ENCODE results near the gene HS1BP3.

The HS1BP3 gene

DNA sequence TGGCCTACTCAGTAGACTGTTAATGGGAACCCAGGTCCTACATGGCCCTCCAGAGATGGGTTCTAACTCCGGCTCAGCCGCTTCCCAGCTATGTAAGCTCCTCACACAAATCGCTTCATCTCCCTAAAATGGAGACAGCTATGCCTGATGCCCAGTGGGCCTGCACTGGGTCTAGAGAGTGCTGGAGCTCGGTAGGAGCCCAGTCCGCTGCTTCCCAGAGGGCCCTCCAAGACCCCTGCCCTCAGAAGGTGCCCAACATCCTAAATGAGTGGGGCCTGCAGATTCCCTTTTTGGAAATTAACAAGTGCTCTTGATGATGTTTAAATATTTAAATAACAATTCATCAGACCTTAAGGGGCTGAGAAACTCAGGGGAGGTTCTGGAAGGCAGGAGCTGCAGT is 47.1 kb downstream of the HS1BP3 start:
- DNase-seq (ENCODE audit: low read depth in 1 of 2, low spot score in 1 of 2) = no peak

DNA sequence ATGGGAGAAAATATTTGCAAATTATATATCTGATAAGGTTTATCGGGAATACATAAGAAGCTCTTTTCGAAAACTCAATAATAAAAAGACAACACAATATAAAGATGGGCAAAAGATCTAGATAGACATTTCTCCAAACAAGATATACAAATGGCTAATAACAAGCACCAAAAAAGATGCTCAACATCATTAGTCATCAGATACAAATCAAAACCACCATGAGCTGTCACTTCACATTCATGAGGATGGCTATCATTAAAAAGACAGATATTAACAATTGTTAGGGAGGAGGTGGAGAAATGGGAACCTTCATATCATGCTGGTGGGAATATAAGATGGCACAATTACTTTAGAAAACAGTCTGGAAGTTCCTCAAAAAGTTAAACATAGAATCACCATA is 48.1 kb downstream of the HS1BP3 start:
- DNase-seq (ENCODE audit: low read depth in 1 of 2, low spot score in 1 of 2) = no peak

DNA sequence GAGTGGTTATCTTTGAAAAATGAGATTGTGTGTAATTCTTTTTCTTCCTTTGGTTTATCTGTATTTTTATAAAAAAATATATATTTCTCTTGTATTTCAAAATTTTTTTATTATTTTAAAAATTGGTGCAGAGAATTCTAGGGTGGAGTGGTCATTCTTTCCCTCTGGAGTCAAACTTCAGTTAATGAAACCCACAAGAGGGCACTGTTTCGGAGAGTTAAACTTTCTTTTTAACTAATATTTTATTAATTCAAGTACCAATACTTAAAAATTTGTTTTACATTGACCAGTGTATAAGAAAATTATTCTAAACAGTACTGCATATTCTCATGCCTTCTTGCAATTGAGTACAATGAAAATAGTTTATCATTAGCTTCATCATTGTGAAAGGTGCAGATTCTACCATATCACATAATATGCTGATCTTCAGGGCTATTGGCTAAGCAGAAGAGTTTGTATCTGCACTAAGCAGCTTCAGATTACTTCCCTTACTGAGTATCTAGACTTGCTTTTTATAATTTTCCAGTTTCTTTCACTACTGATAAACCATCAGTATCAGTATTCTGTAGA is 50.1 kb downstream of the HS1BP3 start:
- DNase-seq (ENCODE audit: low read depth in 1 of 2, low spot score in 1 of 2) = no peak

DNA sequence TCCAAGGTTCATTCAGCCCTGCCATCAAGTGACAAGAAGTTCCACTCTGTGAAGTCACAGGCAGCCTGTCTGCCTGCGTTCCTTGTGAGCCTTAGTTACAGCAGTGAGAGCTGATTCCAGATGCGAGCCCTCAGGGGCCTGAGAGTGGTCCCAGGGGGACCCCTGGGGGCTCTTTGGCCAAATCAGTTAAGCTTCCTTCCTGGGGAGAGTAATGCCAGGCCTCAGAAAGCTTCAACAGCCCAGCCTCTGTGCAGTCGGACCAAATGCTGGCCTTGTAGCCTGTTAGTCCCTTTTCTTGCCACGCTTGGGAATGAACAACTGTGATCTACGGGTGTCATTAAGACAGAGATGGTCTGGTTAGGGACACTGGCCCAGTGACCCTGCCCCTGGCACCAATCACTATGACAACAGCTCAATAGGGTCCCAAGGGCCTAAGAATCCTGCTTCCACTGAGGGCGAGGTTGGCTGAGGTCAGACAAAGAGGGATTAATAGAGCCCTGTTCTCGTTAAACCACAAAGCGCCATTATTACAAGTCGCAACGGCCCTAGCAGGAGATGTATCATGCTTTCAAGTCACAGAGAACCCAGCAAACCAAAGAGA is 50.9 kb downstream of the HS1BP3 start:
- no peak for DNase-seq (ENCODE audit: low read depth in 1 of 2, low spot score in 1 of 2)

DNA sequence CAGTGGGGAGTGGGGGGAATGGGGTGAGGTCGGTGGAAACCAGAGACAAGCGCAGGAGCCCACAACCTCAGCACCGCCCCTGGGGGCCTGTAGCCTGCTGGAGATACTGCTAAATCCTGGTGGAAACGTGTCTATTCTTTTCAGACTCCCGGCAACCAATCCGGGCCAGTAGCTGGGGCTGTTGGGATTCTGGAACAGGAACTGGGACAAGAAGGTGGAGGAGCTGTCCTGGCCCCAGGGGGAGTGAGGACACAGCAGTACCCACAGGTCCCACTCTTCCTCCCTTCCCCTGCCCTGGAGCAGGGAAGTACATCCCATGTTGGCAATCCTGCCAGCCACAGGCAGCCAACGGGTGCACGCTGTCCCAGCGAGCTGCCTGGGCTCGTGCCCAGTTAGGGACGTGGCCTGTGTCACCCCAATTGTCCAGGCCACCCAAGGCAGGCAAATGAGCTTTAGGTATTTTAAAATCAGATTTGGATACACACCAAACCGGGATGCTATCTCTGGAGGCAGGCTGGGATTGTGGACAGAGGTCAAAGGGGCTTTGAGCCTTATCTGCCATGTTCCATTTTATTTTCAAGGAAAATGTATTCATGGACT is 51.8 kb downstream of the HS1BP3 start:
- DNase-seq (ENCODE audit: low read depth in 1 of 2, low spot score in 1 of 2) = no peak

DNA sequence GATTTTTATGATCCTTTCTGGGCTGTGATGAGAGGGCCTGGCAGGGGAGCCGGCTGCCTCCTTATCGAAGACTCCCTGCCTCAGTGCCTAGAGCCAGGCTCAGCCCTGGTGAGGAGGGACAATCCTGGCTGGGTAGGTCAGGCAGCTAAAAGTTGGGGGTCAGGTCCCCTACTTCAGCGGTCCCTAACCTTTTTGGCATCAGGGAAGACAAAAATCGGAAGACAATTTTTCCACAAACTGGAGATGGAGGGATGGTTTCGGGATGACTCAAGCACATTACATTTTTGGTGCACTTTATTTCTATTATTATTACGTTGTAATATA is 53.1 kb downstream of the HS1BP3 start:
- no peak for DNase-seq (ENCODE audit: low read depth in 1 of 2, low spot score in 1 of 2)

DNA sequence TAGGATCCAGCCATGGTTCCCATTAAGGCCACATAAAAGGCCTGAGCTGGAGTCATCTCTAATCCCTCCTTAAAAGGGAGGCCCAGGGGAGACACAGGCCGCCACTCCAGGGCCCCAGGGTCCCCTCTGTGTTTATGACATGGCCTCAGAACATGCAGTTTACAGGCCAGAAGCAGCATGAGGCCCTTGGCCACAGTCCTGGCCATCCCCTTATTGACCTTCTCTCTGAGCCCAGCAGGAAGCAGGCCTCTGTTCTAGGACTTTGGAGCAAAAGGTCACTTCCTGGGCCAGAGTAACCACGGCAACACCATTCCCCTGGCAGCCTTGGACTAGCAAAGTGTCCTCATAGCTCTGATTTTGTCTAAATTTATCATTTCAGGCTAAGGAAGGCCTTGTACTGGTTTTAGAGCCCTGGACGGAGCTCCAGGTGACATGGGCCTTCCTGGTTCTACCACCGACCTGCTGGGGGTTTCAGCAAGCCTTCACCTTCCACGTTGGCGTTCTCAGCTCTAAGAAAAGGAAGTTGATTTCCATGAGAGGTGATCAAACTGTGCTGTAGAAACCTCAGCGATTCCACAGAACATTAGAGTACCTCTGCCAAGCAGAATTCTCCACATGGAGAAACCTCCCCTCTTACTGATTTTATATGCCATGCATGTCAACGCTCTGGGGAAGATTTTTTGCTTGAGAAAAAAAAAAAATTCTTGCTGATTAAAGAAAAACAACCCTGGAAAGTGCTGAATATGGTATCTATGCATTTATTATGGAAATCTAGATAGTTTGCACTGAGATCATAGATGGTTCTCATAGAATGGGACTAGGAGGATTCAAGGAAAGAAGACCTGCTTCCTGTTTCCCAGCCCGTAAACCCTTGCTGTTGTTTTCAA is 53.7 kb downstream of the HS1BP3 start:
- no peak for DNase-seq (ENCODE audit: low read depth in 1 of 2, low spot score in 1 of 2)

DNA sequence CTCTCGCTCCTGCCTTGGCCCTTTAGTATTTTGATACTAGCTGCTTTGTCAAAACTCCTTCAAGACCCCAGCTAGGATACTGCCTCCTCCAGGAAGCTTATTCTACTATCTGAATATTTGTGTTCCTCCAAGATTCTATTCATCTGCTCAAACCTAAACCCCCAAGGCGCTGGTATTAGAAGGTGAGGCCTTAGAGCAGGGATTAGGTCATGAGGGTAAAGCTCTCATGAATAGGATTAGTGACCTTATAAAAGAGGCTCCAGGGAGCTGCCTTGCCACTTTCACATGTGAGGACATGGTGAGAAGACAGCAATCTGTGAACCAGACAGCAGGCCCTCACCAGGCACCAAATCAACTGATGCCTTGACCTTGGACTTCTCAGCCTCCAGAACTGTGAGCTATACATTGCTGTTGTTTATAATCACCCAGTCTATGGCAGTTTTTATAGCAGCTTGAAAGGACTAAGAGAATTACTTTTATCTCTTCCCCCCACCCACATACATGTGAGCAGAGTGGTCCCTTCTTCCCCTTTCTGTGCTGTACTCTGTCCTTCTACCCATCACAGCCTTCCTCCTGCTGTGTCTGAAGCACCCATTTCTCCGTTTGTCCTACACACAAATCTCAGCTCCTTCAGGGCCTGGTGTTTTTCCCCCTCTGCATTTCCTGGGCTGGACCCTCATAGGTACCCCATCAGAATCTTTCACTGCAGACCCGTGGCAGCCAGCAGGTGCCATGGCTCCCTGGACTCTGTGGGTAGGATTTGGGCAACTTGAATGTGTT is 54.5 kb downstream of the HS1BP3 start:
- no peak for DNase-seq (ENCODE audit: low read depth in 1 of 2, low spot score in 1 of 2)

DNA sequence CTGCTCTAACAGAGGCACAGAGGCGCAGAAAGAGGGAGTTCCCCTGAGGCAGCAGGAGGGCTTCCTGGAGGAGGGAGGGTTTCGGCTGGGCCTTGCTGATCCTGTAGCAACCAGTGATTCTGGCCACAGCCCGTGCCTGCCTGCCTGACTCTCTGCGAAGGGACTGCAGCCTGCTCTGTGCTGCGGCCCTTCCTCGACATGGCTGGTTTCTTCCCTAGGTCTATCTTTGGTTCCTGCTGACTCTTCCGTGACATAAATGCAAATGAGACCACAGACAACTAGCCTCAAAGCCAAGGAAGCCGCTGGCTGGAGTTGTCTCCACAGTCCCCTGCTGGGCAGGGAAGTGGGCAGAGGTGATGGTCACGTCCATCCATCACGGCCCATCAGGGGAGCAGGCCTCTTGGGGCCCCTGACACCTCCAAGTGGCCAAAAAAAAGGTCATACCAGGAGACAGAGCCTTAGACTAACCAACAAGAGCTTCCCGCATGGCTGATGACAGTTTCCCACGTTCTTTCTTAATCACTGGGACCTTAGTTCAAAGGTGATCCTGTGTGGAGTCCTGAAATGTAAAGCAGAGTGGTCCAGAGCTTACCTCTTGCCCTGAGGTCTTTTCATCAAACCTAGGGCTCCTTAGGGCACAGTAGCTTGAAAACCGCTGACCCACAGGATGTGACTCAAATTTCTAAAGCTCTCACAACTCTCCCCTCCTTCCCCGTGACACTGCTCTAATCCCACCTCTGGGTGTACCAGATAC is 55.3 kb downstream of the HS1BP3 start:
- DNase-seq (ENCODE audit: low read depth in 1 of 2, low spot score in 1 of 2) = no peak

DNA sequence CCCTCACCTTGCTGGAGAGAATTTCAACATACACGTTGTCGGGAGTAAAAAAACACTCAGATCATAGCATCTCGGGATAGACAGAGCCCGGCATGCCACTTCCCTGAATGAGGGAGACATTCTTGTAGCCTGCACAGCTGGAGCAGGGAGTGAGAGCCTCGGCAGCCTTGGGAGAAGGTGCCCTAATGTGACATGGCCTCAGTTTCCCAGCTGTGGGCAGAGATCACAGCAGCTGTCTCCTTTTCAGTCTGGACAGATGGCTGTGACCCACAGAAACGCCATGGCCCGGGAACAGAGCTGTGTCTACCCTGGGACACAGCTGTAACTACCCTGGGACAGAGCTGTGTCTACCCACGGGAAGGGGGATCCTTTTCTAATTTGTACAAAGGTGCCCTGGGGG is 55.9 kb downstream of the HS1BP3 start:
- DNase-seq (ENCODE audit: low read depth in 1 of 2, low spot score in 1 of 2) = no peak

DNA sequence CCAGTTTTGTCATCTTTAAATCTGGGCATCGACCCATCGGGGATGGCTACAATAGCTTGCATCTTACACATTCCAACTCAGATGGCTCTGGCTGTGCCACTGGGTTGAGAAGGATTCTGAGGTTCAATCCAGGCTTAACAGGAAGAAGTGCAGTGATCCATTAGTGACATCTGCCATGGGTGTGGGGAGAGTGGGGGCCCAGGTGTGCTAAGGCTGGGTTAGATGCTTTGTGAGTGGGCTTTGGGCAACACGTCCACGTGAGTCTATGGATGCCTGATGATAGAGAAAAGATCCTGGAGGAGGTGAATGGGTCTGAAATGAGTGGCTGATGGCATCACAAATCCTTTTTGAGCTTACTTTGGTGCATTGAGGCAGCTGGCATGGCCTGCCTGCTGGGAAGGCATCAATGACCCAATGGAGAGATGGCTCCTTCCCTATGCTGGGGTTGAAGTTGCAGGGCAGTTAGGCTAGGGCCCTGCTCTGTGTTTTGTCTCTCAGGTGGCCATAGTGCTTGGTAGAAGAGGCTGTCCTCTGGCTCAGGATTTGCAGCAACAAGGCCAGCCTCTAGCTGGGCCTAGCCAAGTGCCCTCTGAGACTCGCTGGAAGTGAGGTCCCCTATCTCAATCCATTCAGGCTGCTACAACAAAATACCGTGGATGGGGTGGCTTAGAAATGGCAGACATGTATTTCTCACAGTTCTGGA is 56.7 kb downstream of the HS1BP3 start:
- no peak for DNase-seq (ENCODE audit: low read depth in 1 of 2, low spot score in 1 of 2)

DNA sequence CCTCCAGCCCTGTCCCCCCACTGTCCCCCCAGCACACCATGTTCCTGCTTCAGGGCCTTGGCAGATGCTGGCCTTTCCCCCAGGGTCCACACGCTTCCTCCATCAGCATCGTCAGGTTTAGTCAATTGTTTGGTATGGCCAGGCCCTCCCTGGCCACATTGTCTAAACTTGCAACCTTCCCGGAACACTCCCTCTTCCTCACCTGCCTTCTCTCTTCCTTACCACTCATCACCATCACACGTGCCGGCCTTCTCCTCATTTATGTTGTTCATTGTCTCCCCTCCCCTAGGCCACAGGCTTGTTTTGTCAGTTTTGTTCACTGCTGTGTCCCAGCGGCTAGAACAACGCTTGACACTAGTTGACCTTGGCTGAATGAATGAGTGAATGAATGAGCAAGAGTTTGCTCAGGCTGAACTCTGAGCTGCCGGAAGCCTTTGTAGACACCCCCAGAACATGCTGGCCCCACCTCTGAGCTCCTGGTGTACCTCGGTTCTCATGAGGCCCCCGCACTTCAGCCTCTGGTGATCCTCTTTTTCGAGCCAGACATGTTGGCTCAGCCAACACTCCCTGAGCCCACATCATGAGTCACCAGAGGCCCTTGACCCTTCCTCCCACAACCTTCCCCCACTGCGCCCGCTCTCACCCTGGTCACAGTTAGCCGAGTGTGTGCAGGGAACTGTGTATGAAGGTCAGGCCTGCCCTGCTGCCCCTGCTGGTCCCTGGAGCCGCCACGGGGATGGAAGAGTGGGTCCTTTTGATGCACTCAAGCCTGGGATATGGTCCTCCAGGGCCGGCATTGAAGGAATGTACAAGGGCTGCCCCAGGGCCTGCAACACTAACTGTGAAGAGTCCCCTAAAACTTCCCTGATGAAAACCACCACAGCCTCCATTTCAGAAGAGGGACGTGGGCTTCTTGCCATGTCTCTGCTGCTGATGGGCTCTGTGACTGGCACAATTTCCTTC is 57.5 kb downstream of the HS1BP3 start:
- no peak for DNase-seq (ENCODE audit: low read depth in 1 of 2, low spot score in 1 of 2)

DNA sequence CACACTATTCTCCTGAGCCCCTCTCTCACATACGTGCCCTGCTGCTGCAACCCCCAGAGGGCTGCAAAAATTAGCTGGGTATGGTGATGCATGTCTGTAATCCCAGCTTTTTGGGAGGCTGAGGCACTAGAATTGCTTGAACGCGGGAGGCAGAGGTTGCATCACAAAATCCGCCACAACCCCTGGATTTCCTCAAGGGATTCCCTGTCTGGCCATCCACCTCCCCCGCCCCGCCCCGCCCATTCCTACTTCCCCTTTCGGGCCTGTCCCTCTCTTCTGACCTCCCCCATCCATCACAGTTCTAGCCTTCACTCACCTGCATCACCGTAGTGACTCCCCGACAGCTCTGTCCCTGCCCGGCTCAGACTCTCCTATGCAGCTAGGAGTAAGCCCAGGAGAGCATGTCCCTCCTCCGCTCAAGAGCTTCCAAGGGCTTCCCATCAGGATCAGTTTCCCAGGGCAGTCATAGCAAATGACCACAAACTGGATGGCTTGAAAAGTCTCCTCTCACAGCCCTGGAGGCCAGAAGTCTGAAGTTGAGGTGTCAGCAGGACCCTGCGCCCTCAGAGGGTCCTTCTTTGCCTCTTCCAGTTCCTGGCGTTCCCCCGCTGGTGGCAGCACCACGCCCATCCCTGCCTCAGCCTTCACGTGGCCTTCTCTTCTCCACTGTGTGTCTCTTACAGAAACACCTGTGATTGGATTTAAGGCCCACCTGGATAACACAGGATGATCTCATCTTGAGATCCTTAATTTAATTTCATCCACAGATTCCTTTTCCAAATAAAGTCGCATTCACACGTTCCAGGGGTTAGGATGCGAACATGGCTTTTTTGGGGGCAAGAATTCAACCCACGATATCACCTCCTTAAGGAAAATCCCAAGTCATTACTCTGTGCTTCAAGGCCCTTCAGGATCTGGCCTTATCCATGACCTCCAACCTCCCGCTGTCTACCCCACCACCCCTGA is 58.5 kb downstream of the HS1BP3 start:
- DNase-seq (ENCODE audit: low read depth in 1 of 2, low spot score in 1 of 2) = no peak

DNA sequence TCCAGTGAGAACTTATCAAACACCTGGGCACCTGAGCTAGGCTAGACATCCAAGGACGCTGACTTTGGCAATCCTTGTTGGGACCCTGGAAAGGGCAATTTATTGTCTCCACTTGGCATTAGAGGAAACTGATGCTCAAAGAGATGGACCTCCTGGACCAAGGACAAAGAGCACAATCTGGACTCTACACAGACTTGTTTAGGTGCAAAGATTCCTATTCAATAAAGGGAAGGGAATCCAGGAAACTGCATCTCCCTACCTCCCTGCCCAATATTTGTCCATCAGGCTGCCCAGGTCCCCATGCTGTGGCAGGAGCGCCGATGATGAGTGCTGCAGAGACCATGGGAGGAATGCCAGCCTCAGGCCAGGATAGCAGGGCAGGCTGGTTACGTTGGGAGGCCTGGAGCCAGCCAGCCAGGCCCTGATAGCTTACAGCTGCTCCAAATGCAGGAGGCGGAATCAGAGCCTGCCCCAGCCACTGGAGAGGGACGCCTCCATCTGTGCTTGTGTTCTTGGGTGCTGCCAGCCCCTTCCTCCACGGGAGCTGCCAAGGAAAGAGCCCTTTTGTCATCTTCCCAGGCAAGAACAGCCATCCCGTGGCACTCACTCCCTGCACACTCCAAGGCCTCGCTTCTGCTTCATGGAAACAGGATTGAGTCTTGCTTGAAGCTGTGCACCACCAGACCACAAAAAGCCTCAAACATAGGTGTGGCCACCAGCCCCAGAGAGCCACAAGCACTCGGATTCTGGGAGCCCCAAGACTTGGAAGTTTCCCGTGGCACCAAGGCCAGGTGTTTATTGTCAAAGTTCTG is 60.0 kb downstream of the HS1BP3 start:
- no peak for DNase-seq (ENCODE audit: low read depth in 1 of 2, low spot score in 1 of 2)

DNA sequence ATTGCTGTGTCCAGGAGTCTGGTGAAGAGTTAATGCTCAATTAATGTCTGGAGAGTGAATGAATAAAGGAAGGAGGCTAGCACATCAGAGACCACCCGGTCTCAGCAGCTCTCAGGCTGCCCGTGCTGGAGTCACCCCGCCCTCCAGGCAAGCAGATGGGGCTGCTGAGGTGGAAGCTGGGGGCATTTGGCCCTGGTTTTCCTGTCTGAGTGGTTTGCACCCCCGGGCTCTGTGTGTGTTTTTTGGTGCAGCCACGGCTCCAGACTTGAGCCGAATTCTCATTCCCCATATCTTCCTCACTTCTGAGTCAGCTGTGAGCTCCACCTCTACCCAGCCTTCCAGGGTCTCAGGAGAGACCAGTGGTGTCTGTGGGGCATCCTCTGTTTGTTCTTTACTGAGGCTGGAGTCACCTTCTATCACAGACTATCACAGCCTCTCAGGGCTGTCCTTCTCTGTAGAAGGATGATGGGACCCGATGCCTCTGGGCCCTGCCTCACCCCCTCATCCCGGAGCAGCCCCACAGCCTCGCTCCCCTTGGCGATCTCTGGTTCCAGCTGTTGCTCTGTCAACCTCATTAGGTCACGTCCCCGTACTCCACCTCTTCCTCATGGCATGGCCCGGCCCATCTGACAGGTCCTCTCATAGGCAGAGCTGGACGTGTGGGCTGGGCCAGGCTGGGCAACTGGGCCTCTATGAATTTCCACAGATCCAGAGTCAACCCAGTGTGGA is 60.8 kb downstream of the HS1BP3 start:
- DNase-seq (ENCODE audit: low read depth in 1 of 2, low spot score in 1 of 2) = no peak

All from stimulated activated CD4-positive, alpha-beta T cell treated with anti-CD3 and anti-CD28 coated beads, Interleukin-15, amount 100 ng/mL, for 1 hour (primary cell).